SK-N-SH treated with all-trans-retinoic acid at 6 μM for 48 hours (cell line): ENCODE data around the gene NSD1.

Experiments used
- ATAC-seq: fragments of 200-7000 bp; cut with Tn5 transposase; 3 replicates; pipeline ENCODE4 v1.9.1; 2020; ENCODE audit warnings: mild to moderate bottlenecking, moderate library complexity
- ARNTL ChIP-seq: fragments of 450-650 bp; formaldehyde crosslinking; IDR thresholded peaks from 2 replicates; pipeline ENCODE4 v1.5.0; 2020; ENCODE audit warnings: low read depth, mild to moderate bottlenecking, moderate library complexity, borderline replicate concordance
- CSDC2 ChIP-seq: fragments of 250-450 bp; sonication (Bioruptor Pico); IDR thresholded peaks from 2 replicates; pipeline ENCODE4 v1.5.0; 2020; ENCODE audit warnings: mild to moderate bottlenecking, moderate library complexity
- CSRNP3 ChIP-seq: fragments of 250-450 bp; sonication (Bioruptor Pico); IDR thresholded peaks from 2 replicates; pipeline ENCODE4 v1.5.1; 2021; ENCODE audit warnings: mild to moderate bottlenecking, moderate library complexity
- ESRRG ChIP-seq: fragments of 250-450 bp; sonication (Bioruptor Pico); IDR thresholded peaks from 2 replicates; pipeline ENCODE4 v1.6.1; 2021; ENCODE audit warnings: mild to moderate bottlenecking
- GLIS3 ChIP-seq: fragments of 250-450 bp; sonication (Bioruptor Pico); IDR thresholded peaks from 2 replicates; pipeline ENCODE4 v1.5.0; 2020; ENCODE audit warnings: mild to moderate bottlenecking, moderate library complexity
- ISL1 ChIP-seq: fragments of 250-450 bp; sonication (Bioruptor Pico); IDR thresholded peaks from 2 replicates; pipeline ENCODE4 v2.1.2; 2022; ENCODE audit warnings: mild to moderate bottlenecking, moderate library complexity
- OSR1 ChIP-seq: fragments of 250-450 bp; sonication (Bioruptor Pico); IDR thresholded peaks from 2 replicates; pipeline ENCODE4 v1.8.0; 2022; ENCODE audit warnings: moderate library complexity, mild to moderate bottlenecking, inconsistent platforms
- PATZ1 ChIP-seq: fragments of 250-450 bp; sonication (Bioruptor Pico); IDR thresholded peaks from 2 replicates; pipeline ENCODE4 v1.8.0; 2020; ENCODE audit warnings: mild to moderate bottlenecking, moderate library complexity, borderline replicate concordance
- PPARA ChIP-seq: fragments of 250-450 bp; sonication (Bioruptor Pico); IDR thresholded peaks from 2 replicates; pipeline ENCODE4 v1.5.0; 2020; ENCODE audit warnings: mild to moderate bottlenecking, borderline replicate concordance
- RARB ChIP-seq: fragments of 250-450 bp; sonication (Bioruptor Pico); IDR thresholded peaks from 2 replicates; pipeline ENCODE4 v1.8.0; 2021; ENCODE audit warnings: mild to moderate bottlenecking, moderate library complexity
- SNAI2 ChIP-seq: fragments of 250-450 bp; sonication (Bioruptor Pico); IDR thresholded peaks from 2 replicates; pipeline ENCODE4 v1.5.0; 2020; ENCODE audit warnings: mild to moderate bottlenecking, moderate library complexity
- TCF4 ChIP-seq: fragments of 250-450 bp; sonication (Bioruptor Pico); IDR thresholded peaks from 2 replicates; pipeline ENCODE4 v1.8.0; 2021; ENCODE audit warnings: mild to moderate bottlenecking, moderate library complexity, borderline replicate concordance
- TOX ChIP-seq: fragments of 250-450 bp; sonication (Bioruptor Pico); IDR thresholded peaks from 2 replicates; pipeline ENCODE4 v1.8.0; 2021; ENCODE audit warnings: mild to moderate bottlenecking, moderate library complexity, borderline replicate concordance
- TSHZ2 ChIP-seq: fragments of 250-450 bp; sonication (Bioruptor Pico); IDR thresholded peaks from 2 replicates; pipeline ENCODE4 v1.5.0; 2020; ENCODE audit warnings: mild to moderate bottlenecking, moderate library complexity
- ZFP3 ChIP-seq: fragments of 250-450 bp; sonication (Bioruptor Pico); IDR thresholded peaks from 2 replicates; pipeline ENCODE4 v1.5.0; 2020; ENCODE audit warnings: mild to moderate bottlenecking, moderate library complexity
- ZFP30 ChIP-seq: fragments of 450-650 bp; formaldehyde crosslinking; IDR thresholded peaks from 2 replicates; pipeline ENCODE4 v1.5.0; 2022; ENCODE audit warnings: mild to moderate bottlenecking, moderate library complexity
- ZNF565 ChIP-seq: fragments of 450-650 bp; formaldehyde crosslinking; conservative IDR thresholded peaks from 2 replicates; pipeline ENCODE4 v1.5.0; 2020; ENCODE audit warnings: low read depth, mild to moderate bottlenecking, moderate library complexity
- ZNF70 ChIP-seq: fragments of 450-650 bp; formaldehyde crosslinking; IDR thresholded peaks from 2 replicates; pipeline ENCODE4 v1.5.0; 2020; ENCODE audit warnings: mild to moderate bottlenecking, moderate library complexity
- ZNF8 ChIP-seq: fragments of 450-650 bp; formaldehyde crosslinking; IDR thresholded peaks from 2 replicates; pipeline ENCODE4 v1.5.0; 2020; ENCODE audit warnings: mild to moderate bottlenecking, moderate library complexity

Gene NSD1

GRCh38 chr5:177091232-177091631 is 42.3 kb upstream of the NSD1 start:
- TF ChIP-seq ISL1 (CRISPR knock-in tag) (no peak), ZNF70 (CRISPR knock-in tag) (no peak), TOX (CRISPR knock-in tag) (no peak), TCF4 (CRISPR knock-in tag) (no peak)
- no peak for ATAC-seq

- TF ChIP-seq CSDC2: no peak
- TF ChIP-seq CSRNP3 (CRISPR knock-in tag): no peak
- no peak for TF ChIP-seq PPARA (CRISPR knock-in tag)
- TF ChIP-seq ZFP3 (CRISPR knock-in tag): no peak
- TF ChIP-seq OSR1 (CRISPR knock-in tag): no peak
- no peak for TF ChIP-seq TSHZ2 (CRISPR knock-in tag)
- no peak for TF ChIP-seq PATZ1 (CRISPR knock-in tag)
- TF ChIP-seq SNAI2 (CRISPR knock-in tag): no peak
- no peak for TF ChIP-seq ARNTL (CRISPR knock-in tag)
- no peak for TF ChIP-seq ZNF8 (CRISPR knock-in tag)
- no peak for TF ChIP-seq ISL1 (CRISPR knock-in tag)
- TF ChIP-seq, all 23 proteins: peak for 0
- ATAC-seq: no peak
Observed at GRCh38 chr5:177092178-177093081, 41.1 kb upstream of the NSD1 start.

- ATAC-seq: no peak
- no peak for TF ChIP-seq RARB
- no peak for TF ChIP-seq PPARA (CRISPR knock-in tag)
- TF ChIP-seq TSHZ2 (CRISPR knock-in tag): no peak
- TF ChIP-seq ZFP30: no peak
- no peak for TF ChIP-seq ZFP3 (CRISPR knock-in tag)
- no peak for TF ChIP-seq ESRRG (CRISPR knock-in tag)
- no peak for TF ChIP-seq GLIS3 (CRISPR knock-in tag)
- TF ChIP-seq OSR1 (CRISPR knock-in tag): no peak
- TF ChIP-seq CSRNP3 (CRISPR knock-in tag): no peak
- no peak for TF ChIP-seq ZNF565 (CRISPR knock-in tag)
Observed at GRCh38 chr5:177093082-177093712, 40.4 kb upstream of the NSD1 start.
